ENCODE results near the gene KIF2A. TPM values are rescaled to one million over a fixed set of nuclear protein-coding genes. Genes with fewer than 3 reads are reported as not detected.

Gene KIF2A
- total and polyA plus RNA-seq, 9 of the 15 experiments (the other 6 are each of a cell fraction or from before 2014, with no cell fraction given), result 42.6 to 126 (median 77.6) TPM

DNA sequence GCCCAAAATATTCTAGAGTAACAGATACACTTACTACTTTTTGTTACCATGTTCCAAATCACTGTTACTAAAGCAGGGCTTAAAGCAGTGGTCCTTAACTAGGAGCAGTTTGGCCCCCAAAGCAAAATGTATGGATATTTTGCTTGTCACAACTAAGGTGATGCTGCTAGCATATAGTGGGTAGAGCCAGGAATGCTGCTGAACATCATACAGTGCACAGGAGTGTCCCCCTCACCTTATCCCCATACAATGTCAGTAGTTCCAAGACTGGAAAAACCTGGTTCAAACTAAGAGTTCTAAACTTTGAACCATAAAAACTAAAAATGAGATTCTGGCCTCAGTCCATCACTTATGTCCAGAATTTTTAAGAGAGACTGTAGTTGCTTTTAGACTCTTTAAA, 69.6 kb downstream of the KIF2A start (continued):
- TF ChIP-seq ZNF407 (IDR thresholded peaks at IDR 0.05; ENCODE audit: low read depth), result no peak
- TF ChIP-seq GABPB1 (CRISPR knock-in tag; IDR thresholded peaks at IDR 0.05), result no peak
- TF ChIP-seq TSHZ1 (CRISPR knock-in tag; IDR thresholded peaks at IDR 0.05), result no peak
- no peak for TF ChIP-seq HDAC1 (IDR thresholded peaks at IDR 0.05)
- no peak for TF ChIP-seq SMAD2 (IDR thresholded peaks at IDR 0.05; ENCODE audit: low read depth, low read length)
- no peak for TF ChIP-seq POLR3A (IDR thresholded peaks at IDR 0.05; ENCODE audit: borderline replicate concordance, extremely low read depth, insufficient read depth, insufficient read length)
